BLaER1 treated with 17β-estradiol and CSF1 and Interleukin-3, amounts not matched to agents 10 nM and 100 nM (cell line): ENCODE measurements around the gene FBXL20.
"Not testable (repeated sequence)": the region's sequence is repeated elsewhere in the genome, so short reads cannot be mapped to it uniquely, and the experiment has no call there.

Experiments used
- H3K27ac ChIP-seq, 11 experiments: shearing (Covaris generic); formaldehyde crosslinking; 2 replicates each; pipeline ENCODE4 v1.8.1; 2022
- H3K27me3 ChIP-seq, 11 experiments: shearing (Covaris generic); formaldehyde crosslinking; 2 replicates each; pipeline ENCODE4 v1.8.1; 2022
- H3K36me3 ChIP-seq, 11 experiments: shearing (Covaris generic); formaldehyde crosslinking; 2 replicates each; pipeline ENCODE4 v1.8.1; 2022
- H3K4me1 ChIP-seq, 10 experiments: shearing (Covaris generic); formaldehyde crosslinking; 2 replicates each; pipeline ENCODE4 v1.8.1; 2022
- H3K4me2 ChIP-seq, 11 experiments: shearing (Covaris generic); formaldehyde crosslinking; 2 replicates each; pipeline ENCODE4 v1.8.1; 2022
- H3K4me3 ChIP-seq, 10 experiments: shearing (Covaris generic); formaldehyde crosslinking; 2 replicates each; pipeline ENCODE4 v1.8.1; 2022
- H3K9ac ChIP-seq, 11 experiments: shearing (Covaris generic); formaldehyde crosslinking; 2 replicates each; pipeline ENCODE4 v1.8.1; 2022
- H3K9me3 ChIP-seq, 11 experiments: shearing (Covaris generic); formaldehyde crosslinking; replicated peaks in 1 of 11; 2 replicates each; pipeline ENCODE4 v1.8.1; 2022
- H4K20me1 ChIP-seq, 11 experiments: shearing (Covaris generic); formaldehyde crosslinking; 2 replicates each; pipeline ENCODE4 v1.8.1; 2022
- Cebpa-rat ChIP-seq, 11 experiments: shearing (Covaris generic); IDR thresholded peaks; 2 replicates each; pipeline ENCODE4 v1.8.1; 2022

Gene FBXL20

GRCh38 chr17:39271546-39271945, 129.9 kb downstream of the FBXL20 start:
- Histone ChIP-seq H4K20me1 (no peaks in the 10 kb centered on the region), H3K27me3 (no peaks in the 10 kb centered on the region), H3K27ac (no peak overlapping the region), H3K4me3 (no peak overlapping the region), H3K36me3 (peaks cover 25 to 90% (median 59%) of the 10 kb centered on the region in 11 experiments), H3K4me1 (peaks cover 0 to 9% (median 8%) of the 10 kb centered on the region in 10 experiments; a peak in 10 of 20 replicates), H3K4me2 (no peak overlapping the region), H3K9ac (no peak overlapping the region), H3K9me3 (no peaks in the 10 kb centered on the region)
- TF ChIP-seq Cebpa-rat (IDR thresholded peaks at IDR 0.05) = no peak

- Histone ChIP-seq H3K4me1 (peaks cover 0 to 3% (median 2%) of the 10 kb centered on the region in 10 experiments; a peak in 10 of 20 replicates), H4K20me1 (no peaks in the 10 kb centered on the region), H3K9ac (no peak overlapping the region), H3K27ac (no peak overlapping the region), H3K4me3 (no peak overlapping the region), H3K9me3 (no peaks in the 10 kb centered on the region), H3K4me2 (no peak overlapping the region), H3K36me3 (peaks cover 25 to 96% (median 64%) of the 10 kb centered on the region in 11 experiments), H3K27me3 (no peaks in the 10 kb centered on the region)
- peak in 1 of 11 experiments; percentile 31; a peak in 1 of 22 replicates for TF ChIP-seq Cebpa-rat (IDR thresholded peaks at IDR 0.05)
Observed at GRCh38 chr17:39270923-39271322, 130.5 kb downstream of the FBXL20 start.

GRCh38 chr17:39264119-39264518, 137.3 kb downstream of the FBXL20 start:
- no peak overlapping the region for H3K9ac ChIP-seq
- H3K4me1 ChIP-seq = no peaks in the 10 kb centered on the region
- H3K27ac ChIP-seq = no peak overlapping the region
- H4K20me1 ChIP-seq = no peaks in the 10 kb centered on the region
- no peaks in the 10 kb centered on the region for H3K9me3 ChIP-seq
- no peaks in the 10 kb centered on the region for H3K27me3 ChIP-seq
- no peak overlapping the region for H3K4me3 ChIP-seq
- no peak for TF ChIP-seq Cebpa-rat (IDR thresholded peaks at IDR 0.05)
- no peak overlapping the region for H3K4me2 ChIP-seq
- H3K36me3 ChIP-seq = peaks cover 60 to 100% (median 98%) of the 10 kb centered on the region in 11 experiments

GRCh38 chr17:39261286-39261685, 140.1 kb downstream of the FBXL20 start:
- Histone ChIP-seq H3K4me2 (no peak overlapping the region), H3K9me3 (no peaks in the 10 kb centered on the region), H3K36me3 (peaks cover 44 to 99% (median 88%) of the 10 kb centered on the region in 11 experiments), H3K27me3 (no peaks in the 10 kb centered on the region), H4K20me1 (no peaks in the 10 kb centered on the region), H3K27ac (no peak overlapping the region), H3K4me3 (no peak overlapping the region), H3K4me1 (no peaks in the 10 kb centered on the region), H3K9ac (no peak overlapping the region)
- TF ChIP-seq Cebpa-rat (IDR thresholded peaks at IDR 0.05) = no peak

GRCh38 chr17:39252788-39253460, 148.5 kb downstream of the FBXL20 start:
- Histone ChIP-seq H3K36me3 (peaks cover 0 to 58% (median 25%) of the 10 kb centered on the region in 11 experiments; a peak in 16 of 22 replicates), H3K27me3 (no peaks in the 10 kb centered on the region), H3K27ac (no peak overlapping the region), H3K9ac (no peak overlapping the region), H3K4me2 (no peak overlapping the region), H4K20me1 (no peaks in the 10 kb centered on the region; a peak in 1 of 22 replicates), H3K4me3 (no peak overlapping the region), H3K4me1 (peaks cover 0 to 2% (median 0%) of the 10 kb centered on the region in 10 experiments; a peak in 1 of 20 replicates), H3K9me3 (no peaks in the 10 kb centered on the region)
- TF ChIP-seq Cebpa-rat (IDR thresholded peaks at IDR 0.05) = no peak

- H3K9ac ChIP-seq = no peak overlapping the region
- no peaks in the 10 kb centered on the region for H3K27me3 ChIP-seq
- H3K36me3 ChIP-seq = peaks cover 0 to 49% (median 18%) of the 10 kb centered on the region in 11 experiments; a peak in 14 of 22 replicates
- no peak overlapping the region for H3K27ac ChIP-seq
- H3K4me2 ChIP-seq = no peak overlapping the region
- H4K20me1 ChIP-seq = no peaks in the 10 kb centered on the region; a peak in 1 of 22 replicates
- H3K4me3 ChIP-seq = no peak overlapping the region
- peaks cover 0 to 8% (median 5%) of the 10 kb centered on the region in 10 experiments; a peak in 5 of 20 replicates for H3K4me1 ChIP-seq
- no peak for TF ChIP-seq Cebpa-rat (IDR thresholded peaks at IDR 0.05)
- no peaks in the 10 kb centered on the region for H3K9me3 ChIP-seq
Observed at GRCh38 chr17:39251997-39252396, 149.4 kb downstream of the FBXL20 start.

GRCh38 chr17:39250076-39250475, 151.3 kb downstream of the FBXL20 start:
- not testable (repeated sequence) for H3K27ac ChIP-seq, H3K4me3 ChIP-seq, H4K20me1 ChIP-seq, H3K27me3 ChIP-seq, H3K9me3 ChIP-seq, H3K4me2 ChIP-seq, H3K4me1 ChIP-seq, H3K9ac ChIP-seq
- H3K36me3 ChIP-seq = peaks cover 0 to 32% (median 17%) of the 10 kb centered on the region in 11 experiments; a peak in 13 of 22 replicates

GRCh38 chr17:39246274-39246673, 155.2 kb downstream of the FBXL20 start:
- Histone ChIP-seq H4K20me1 (peaks cover 0 to 7% (median 4%) of the 10 kb centered on the region in 11 experiments; a peak in 8 of 22 replicates), H3K4me1 (peaks cover 16 to 47% (median 41%) of the 10 kb centered on the region in 10 experiments), H3K4me2 (no peak overlapping the region), H3K27ac (no peak overlapping the region), H3K4me3 (no peak overlapping the region), H3K27me3 (no peaks in the 10 kb centered on the region), H3K9ac (no peak overlapping the region), H3K36me3 (0 out of 22 replicates have a peak, but pooled peaks cover 0 to 3% (median 0%) of the 10 kb centered on the region in 11 experiments), H3K9me3 (no peaks in the 10 kb centered on the region)
- no peak for TF ChIP-seq Cebpa-rat (IDR thresholded peaks at IDR 0.05)

- TF ChIP-seq Cebpa-rat (IDR thresholded peaks at IDR 0.05) = no peak
- Histone ChIP-seq H3K4me2 (peak overlapping the region; percentile 79 to 98 (median 96)), H3K27ac (peak overlapping the region in 9 of 11 experiments; percentile 22 to 76 (median 66); a peak in 17 of 22 replicates), H3K9me3 (no peaks in the 10 kb centered on the region), H3K4me3 (peak overlapping the region in 8 of 10 experiments; percentile 30 to 60 (median 44); a peak in 15 of 20 replicates), H3K27me3 (no peaks in the 10 kb centered on the region), H4K20me1 (peaks cover 0 to 7% (median 4%) of the 10 kb centered on the region in 11 experiments; a peak in 8 of 22 replicates), H3K4me1 (peaks cover 16 to 52% (median 43%) of the 10 kb centered on the region in 10 experiments), H3K36me3 (no peaks in the 10 kb centered on the region), H3K9ac (peak overlapping the region in 10 of 11 experiments; percentile 28 to 69 (median 58); a peak in 15 of 22 replicates)
Observed at GRCh38 chr17:39244600-39245570, 156.5 kb downstream of the FBXL20 start.
